HG03558 (cell line): ENCODE measurements around the gene CORO1C.

ENCODE experiments used
- ATAC-seq: cut with Tn5 transposase; IDR thresholded peaks from one replicate; pipeline ENCODE4 v1.9.1; 2021; ENCODE audit warnings: moderate number of reproducible peaks; ENCODE audit not compliant: unreplicated experiment; ENCODE audit errors: extremely low read depth

The CORO1C gene

GRCh38 chr12:108700833-108701541, 30.3 kb downstream of the CORO1C start:
- no peak for ATAC-seq

DNA sequence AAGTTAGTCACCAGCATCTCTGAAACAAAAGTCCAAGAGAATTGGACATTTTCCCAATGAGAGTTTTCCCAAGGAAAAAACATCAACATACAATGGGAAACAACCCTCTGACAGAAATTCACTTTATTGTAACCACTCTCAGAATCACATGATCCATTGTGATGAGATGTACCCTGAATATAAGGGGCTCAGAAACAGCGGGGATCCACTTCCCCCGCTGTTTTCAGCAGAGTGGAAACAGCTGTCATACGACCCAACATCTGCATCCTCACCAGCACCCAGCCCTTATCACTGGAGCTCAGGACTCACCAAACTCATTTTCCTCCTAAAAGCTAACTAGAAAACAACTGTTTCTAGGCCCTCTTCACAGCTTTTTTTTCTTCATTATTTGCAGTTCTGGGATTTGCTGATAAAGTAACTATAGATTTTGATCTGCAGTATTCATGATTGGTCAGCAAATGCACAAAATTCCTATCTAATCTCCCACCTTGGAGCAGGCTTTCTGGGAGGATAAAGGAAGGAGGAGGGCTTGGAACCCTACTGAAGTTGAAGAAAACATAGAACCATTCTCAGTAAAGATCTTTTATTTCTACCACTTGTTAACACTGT, 31.3 kb downstream of the CORO1C start:
- no peak for ATAC-seq

DNA sequence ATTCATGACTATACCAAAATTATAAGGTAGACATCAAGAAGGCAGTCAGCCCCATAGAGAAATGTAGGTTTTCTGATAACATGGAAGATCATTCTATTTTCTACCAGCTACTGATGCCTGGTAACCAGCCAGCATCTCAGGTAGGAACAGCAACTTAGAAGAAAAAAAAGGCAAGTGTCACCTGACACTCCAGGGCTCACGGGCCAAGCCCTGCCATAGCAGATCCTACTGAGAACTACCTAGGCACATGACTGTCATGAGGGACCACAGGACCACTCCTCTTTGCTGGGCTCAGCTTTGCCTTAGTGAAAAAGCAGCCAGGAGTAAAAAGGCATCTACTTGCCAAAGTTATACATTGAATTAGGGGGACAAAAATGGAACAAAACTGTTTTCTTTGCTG, 33.4 kb downstream of the CORO1C start:
- ATAC-seq: no peak

- no peak for ATAC-seq
Measured at GRCh38 chr12:108696996-108697290, 34.4 kb downstream of the CORO1C start.

DNA sequence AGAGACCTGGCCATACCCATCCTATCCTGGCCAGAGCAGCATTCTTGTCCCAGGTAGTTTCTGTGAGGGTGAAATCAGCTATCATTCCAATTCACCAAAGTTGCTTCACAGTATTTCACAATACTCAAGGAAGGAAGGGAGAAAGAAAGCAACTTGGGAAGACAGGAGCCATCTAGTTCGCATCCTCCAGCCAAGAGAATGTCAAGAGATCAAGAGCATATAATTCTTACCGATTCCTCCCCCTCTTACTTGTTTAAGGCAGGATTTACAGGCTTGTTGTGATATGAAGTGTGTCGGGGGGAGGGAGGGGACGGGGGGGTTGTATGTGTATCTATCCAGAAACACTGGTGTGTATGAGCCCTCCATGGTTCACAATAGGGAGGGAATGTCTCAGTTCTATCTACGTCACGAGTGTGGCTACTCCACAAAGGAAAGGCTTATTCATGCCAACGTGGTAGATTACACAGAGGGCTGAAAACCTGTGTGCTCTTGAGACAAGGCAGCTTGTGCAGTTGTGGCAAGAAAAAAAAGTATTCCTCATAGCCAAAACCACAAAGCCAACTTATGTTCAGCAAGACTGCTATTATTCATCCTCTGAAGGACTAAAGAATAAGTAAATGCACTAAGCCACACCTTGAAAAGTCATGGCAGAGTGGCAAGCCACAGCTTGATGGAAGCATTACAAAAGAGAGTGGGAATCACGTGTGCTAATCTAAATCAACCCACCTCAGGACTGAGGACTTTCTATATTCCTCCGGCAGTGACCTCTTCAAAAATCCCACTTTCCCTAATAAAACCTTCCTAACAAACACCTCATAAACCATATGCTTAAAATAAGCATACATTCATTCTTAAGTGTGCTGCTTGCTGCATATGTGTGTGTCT, 35.0 kb downstream of the CORO1C start:
- no peak for ATAC-seq

DNA sequence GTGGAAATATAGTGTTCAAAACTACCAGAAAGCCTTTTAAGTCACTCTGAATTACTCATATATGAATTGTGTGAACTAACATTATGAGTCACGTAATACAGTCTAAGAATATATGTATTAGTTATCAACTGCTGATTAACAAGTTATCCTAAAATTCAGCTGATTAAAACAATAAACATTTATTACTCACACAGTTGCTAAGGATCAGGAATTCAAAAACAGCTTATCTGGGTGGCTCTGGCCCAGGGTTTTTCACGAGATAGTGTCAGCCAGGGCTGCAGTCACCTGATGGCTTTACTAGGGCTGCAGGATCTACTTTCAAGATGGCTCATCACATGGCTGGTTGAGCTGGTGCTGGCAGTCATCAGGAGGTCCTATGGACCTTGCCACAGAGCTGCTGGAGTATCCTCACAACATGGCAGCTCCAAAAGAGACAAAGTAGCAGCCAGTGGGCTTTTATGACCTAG, 36.5 kb downstream of the CORO1C start:
- ATAC-seq: no peak

- ATAC-seq: no peak
Measured at GRCh38 chr12:108693751-108694150, 37.6 kb downstream of the CORO1C start.

DNA sequence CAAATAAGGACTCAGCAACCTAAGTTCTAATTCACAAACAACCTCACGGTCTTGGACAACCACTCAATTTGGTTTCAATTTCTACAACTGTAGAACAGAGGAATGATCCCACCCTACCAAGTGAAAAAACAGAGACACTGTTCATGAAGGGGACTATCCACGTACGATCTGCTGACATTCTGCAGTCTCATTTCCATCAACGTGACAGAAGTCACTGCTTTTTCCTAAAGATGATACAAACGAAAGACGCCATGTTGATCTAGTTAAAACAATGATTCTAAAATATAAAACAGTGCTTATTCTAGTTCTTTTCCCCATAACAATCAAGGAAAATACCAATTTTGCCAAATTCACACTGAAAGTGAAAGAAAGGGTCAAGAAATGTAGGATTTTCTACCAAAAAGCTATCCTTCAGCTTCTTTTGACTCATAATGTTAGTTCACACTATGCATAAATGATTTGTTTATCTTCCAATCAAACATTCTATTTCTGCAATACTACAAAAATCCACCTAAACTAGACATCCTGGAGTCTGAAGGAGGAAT, 38.1 kb downstream of the CORO1C start:
- no peak for ATAC-seq

DNA sequence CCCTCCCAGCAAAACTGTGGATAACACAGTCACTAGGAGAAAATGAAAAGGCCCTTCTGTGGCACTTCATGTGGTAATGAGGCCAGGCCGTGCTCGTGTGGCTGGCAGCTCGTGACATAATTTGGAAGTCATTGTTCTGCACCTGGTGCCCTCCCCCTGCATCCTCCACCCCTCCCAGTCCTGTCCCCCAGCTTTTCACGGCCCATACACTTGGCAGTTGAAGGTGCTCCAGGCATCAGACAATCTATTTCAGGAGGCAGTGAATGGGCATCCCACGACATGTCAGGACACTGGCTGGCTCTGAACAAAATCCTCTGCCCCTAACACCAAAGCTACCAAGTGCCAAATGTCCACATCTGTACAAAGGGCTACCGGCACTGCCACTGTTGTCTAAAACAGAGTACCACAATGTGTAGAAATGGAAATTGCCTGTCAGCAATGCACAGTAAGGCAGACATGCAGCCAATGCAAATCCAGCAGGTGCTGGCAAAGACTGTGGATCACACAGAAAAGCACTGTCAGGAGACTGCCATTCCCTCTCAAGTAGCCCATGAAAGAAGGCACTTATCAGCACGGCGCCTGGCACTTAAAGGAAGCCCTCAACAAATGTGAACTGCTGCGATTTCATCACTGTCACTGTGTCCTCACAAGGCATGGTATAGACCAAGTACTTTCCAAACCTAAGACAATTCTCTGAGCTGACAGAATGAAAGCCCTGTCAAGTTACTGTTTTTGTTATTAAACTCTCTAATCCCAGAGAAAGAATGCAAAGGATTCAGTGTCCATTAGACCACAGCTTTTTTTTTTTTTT, 39.1 kb downstream of the CORO1C start:
- no peak for ATAC-seq

DNA sequence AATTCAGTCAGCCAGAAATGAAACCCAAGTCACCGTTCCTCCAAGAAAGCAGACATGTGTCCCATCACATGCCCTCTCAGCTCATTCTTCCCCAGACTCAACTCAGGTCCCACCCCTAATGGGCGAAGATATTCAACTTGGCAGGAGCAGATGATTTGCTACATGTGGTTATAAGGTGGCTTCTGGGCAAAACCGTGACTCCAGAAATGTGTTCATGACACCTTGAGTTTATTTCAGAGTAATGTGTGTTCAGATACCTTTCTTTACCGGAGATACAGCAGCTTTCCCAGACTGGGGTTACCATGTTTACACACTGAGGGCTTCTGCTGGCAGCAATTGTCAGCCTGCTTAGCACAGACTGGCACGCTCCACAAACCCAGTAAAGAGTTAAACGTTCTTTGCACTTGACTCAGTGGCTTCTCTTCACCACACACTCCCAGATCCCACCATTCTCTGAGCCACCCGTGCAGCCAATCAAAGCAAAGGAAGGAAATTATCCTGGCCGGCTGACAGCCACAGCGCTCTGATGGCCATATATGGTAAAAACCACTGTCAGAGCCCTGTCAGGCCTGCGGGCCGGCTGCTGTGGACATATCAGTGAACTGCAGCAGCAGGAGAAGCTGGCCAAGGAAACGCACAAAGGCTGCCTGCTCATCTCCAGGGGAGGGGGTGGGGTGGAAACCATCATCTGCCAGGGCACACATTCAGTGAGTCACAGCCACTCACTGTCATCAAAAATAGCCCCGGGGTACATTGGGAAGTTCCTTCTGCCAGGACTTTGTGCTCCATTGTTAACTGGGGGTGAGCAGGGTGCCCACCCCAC, 39.9 kb downstream of the CORO1C start:
- no peak for ATAC-seq

DNA sequence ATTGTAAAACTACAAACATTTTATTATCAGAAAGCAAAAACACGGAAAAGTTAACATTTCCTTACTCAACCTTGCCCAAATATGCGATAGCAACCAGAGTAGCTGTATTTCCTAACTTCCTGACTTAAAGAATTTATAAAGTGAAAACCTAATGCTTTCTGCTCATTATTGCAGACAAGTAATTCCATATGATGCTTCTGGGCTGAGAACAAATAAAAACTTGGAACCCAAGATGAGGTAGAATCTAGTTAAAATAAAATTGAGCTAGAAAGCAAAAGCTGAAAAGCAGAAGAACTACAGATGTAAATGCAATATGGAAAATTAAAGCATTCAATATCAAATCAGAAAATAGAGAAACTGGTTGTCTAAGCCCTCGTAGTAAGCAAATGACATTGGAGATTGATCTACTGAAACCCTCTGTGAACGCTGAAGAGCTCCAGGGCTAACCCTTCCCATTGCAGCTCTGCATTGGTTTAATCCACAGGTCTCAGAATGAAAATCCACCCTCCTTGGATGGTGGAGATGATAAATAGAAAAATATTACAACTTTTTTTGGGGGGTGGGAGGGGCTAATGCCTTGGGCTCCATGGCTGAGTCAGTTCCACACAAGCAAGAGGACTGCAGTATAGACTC, 40.7 kb downstream of the CORO1C start:
- ATAC-seq: no peak

DNA sequence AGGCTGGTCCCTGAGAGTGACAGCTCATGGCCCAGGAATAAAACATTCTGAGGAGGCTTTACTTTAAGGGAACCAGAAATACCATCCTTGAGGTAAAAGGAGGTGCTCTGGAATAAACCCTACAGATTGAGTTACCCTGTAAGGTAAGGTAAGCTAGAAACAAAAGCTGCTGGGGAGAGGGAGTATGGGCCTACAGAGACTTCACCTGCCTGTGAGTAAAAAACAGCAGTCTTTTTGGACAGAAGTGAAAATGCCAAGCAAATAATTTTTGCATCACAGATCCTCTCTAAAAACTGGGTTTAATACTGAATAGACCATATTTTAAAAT, 41.2 kb downstream of the CORO1C start:
- no peak for ATAC-seq

DNA sequence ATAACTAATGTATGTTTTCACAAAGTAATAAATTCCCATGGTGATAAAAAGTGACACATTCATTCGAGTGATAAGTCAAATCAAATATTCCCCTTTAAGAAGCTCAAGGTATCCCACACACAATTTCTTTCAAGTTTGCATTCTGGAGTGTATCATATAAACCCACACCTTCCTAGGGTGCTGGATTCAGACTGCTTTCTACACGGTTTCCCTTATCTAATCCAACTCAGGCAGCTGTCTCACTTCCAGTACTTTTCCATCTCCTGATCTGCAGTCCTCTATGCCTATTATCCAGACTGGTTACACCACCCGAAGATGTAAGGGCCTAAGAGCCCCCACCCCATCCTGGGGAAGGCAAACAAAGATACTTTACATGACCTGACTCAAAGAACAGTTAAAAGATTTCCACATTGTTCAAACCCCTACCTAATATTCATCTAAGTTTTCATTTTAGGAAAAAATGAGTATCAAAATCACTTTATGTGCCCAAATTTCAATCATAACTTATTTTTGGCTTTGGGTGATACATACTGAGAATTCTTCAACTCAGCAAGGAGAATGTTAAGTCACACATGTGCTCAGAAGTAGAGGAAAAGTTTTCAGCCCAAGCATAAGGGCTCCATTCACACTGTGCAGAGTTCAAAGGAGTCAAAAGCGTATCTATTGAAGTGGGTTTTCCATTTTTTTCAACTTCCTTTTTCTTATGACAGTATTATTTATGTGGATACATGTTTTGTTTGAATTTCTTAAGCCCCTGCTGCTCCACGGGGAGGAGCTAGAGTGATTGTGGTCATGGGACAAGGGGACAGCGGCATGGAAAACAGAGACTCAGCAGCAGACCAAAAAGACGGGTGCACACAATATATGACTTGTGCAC, 41.8 kb downstream of the CORO1C start:
- ATAC-seq: no peak

DNA sequence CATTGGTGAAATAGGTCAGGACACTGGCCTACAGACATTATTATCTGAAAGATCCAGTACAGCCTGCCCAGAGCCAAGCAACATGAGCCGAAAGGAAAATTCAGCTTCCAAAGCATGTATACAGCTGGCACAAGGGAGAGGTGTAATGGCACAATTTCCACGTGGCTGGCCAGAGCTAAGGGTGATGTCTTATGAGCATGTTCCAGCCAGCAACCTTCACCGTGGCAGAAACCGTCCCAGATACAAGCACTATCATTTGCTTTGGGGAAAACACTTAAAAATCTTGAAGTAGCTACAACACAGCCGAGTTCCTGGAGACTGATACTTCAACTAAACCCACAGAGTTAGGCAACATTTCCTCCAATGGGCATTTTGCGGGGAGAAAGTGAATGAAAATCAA, 44.5 kb downstream of the CORO1C start:
- no peak for ATAC-seq

DNA sequence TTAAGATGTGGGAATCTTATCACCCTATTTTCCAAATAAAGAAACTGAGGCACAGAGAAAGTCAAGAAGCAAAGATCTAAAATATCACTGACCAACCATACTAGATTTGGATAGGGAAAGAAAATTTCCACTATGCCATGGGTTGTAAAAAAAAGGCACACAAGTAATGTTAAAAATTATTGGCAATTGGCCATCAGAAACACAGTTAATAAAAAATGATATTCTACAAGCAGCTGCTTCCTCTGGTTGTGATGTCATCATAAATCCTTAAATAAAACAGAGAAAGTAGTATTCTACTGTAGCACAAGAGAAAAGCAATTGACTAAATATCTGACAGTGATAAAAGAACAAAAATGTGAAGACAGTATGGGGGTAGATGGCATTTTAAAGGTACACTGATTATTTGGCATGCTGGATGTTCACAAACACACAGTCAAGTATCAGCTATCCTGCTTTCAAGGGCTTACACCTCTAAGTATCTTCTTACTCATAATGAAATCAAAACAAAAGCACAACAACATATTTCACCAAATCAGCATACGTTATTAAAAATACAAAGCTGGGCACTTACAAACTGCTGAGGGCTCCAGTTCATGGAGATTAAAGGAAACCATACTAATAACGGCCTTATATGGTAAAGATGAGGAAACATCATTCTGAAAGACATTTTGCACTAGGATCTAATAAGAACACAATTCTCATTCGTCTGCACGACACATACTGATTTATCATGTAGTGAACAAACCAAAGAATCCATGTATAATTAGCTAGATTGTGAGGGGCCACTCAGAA, 45.7 kb downstream of the CORO1C start:
- ATAC-seq: no peak

DNA sequence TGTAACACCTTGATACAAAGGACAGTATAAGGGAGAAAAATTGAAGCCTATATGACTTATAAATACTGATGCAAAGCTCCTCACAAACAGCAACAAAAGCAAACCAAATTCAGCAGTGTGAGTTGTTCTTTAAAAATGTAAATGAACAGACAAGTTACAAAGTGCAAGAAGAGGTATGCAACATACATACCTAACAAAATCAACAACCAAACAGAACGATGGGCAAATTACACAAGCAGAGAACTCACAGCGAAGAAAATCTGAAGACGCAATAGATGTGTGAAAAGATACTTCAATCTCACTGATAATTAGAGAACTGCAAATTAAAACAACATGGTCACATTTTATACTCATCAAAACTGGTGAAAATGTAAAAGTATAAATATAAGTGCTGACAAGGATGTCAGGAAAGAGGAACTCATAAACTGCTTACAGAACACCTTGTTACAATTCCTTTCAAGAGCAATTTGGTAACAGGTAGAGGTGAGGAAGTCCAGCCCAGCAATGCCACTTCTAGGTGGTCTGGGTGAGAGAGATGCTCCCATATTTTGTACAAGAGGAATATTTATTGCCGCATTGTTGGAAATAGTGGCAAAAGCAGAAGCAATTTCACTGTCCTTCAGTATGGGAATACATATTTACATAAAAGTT, 47.3 kb downstream of the CORO1C start:
- ATAC-seq: no peak

DNA sequence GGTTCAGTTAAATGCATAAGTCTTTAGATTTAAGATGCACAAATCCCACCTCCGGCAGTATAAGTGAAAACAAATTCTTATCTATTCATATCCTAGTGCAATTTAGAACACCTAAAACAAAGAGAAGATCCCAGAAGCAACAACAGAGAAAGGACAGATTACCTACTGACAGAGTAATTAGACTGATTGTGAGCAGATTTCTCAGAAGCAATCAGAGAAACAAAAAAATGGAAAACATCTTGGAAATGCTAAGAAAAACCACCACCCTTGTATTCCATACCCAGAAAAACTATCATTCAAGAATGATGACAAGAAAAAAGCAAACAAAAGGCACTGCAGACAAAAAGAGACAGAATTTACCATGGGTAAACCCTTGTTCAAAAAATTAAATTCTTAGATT, 50.0 kb downstream of the CORO1C start:
- no peak for ATAC-seq
